Epithelial cell of proximal tubule (primary cell): ENCODE data around the gene RRM2. TPM values are rescaled to one million over a fixed set of nuclear protein-coding genes. Genes with fewer than 3 reads are reported as not detected.

Source experiments
- DNase-seq: peaks from one replicate; pipeline ENCODE4 v3.0.0-alpha.2; 2011; ENCODE audit warnings: low read depth
- H3K4me3 ChIP-seq: 2 replicates; pipeline ENCODE4 v1.5.1; 2011; ENCODE audit warnings: low read depth, mild to moderate bottlenecking, low read length
- CTCF ChIP-seq: conservative IDR thresholded peaks from 2 replicates; pipeline ENCODE4 v1.5.1; 2012; ENCODE audit warnings: low read depth, mild to moderate bottlenecking, low read length
- total RNA-seq: library from RNA; depleted of rRNA; stranded (reverse); fragments of >200 nt; gene quantifications from 2 replicates; pipeline ENCODE4 v1.2.3, GENCODE V29; 2015

Gene RRM2
- total RNA-seq, 1 donor from 2014 or later: 214 TPM

GRCh38 chr2:10129490-10129889 is 7.0 kb downstream of the RRM2 start:
- no peak for DNase-seq
- H3K4me3 ChIP-seq: no peak overlapping the region
- no peak for TF ChIP-seq CTCF

- no peak for TF ChIP-seq CTCF
- no peak overlapping the region for H3K4me3 ChIP-seq
- no peak for DNase-seq
Observed at GRCh38 chr2:10132043-10132575, 9.6 kb downstream of the RRM2 start.

GRCh38 chr2:10132596-10132995 is 10.1 kb downstream of the RRM2 start:
- no peak for TF ChIP-seq CTCF
- DNase-seq: peak; percentile 38
- no peak overlapping the region for H3K4me3 ChIP-seq

GRCh38 chr2:10132996-10133647 is 10.6 kb downstream of the RRM2 start:
- TF ChIP-seq CTCF: no peak
- no peak for DNase-seq
- no peak overlapping the region for H3K4me3 ChIP-seq

GRCh38 chr2:10135296-10136089 is 13.0 kb downstream of the RRM2 start:
- no peak for TF ChIP-seq CTCF
- H3K4me3 ChIP-seq: no peak overlapping the region
- no peak for DNase-seq

GRCh38 chr2:10136101-10136934 is 13.8 kb downstream of the RRM2 start:
- H3K4me3 ChIP-seq: no peak overlapping the region
- TF ChIP-seq CTCF: no peak
- no peak for DNase-seq
